ENCODE measurements around the gene TACR2. TPM values are rescaled to one million over a fixed set of nuclear protein-coding genes. Genes with fewer than 3 reads are reported as not detected.

Gene TACR2
- total RNA-seq, 2 experiments from 2014 or later: not detected

- intact Hi-C loops (cut with micrococcal nuclease): no loop called here
- CTCF ChIA-PET: interaction anchor here (1.2 kb wide), 1 partner anchor 117 kb away, joined by 3 read pairs; no protein-coding TSS in a partner anchor
- TF ChIP-seq CTCF (IDR thresholded peaks at IDR 0.05): no peak
- peaks cover 3% of the 10 kb centered on the region for H3K9me3 Mint-ChIP-seq
- H3K27ac Mint-ChIP-seq: peak overlapping the region; percentile 17
- H3K4me3 Mint-ChIP-seq: no peak overlapping the region
- DNase-seq: no peak
- peaks cover 62% of the 10 kb centered on the region for H3K36me3 Mint-ChIP-seq (ENCODE audit: low read depth)
- H3K4me1 Mint-ChIP-seq (ENCODE audit: low read depth): peaks cover 51% of the 10 kb centered on the region
- POLR2A ChIA-PET: interaction anchor here (1.0 to 1.5 kb wide), 4 partner anchors 9 to 106 kb away, joined by 3 to 4 read pairs (median 4); no protein-coding TSS in a partner anchor
- ATAC-seq: peak; percentile 26
- no peaks in the 10 kb centered on the region for H3K27me3 Mint-ChIP-seq
These were observed 62.6 kb downstream of the TACR2 start for GRCh38 chr10:69353977-69354635.

Other genes with a start within 250 kb of the TACR2 start
- 10 to 100 TPM; 37.6 to 42.7 TPM for gene SUPV3L1, start 236.7 kb downstream of the TACR2 start, total RNA-seq
- under 1 TPM in 1 of 2 experiments, not detected in 1; 0.40 TPM for gene HKDC1, start 196.6 kb downstream of the TACR2 start, total RNA-seq
- gene HK1, start 138.4 kb downstream of the TACR2 start, total RNA-seq: 100 to 1,000 TPM; 314 to 325 TPM
- 1 to 10 TPM in 1 of 2 experiments, under 1 TPM in 1; 0.58 to 1.2 TPM for gene TSPAN15, start 34.5 kb upstream of the TACR2 start, total RNA-seq
- gene NEUROG3, start 156.5 kb upstream of the TACR2 start, total RNA-seq: 1 to 10 TPM; 1.3 to 2.3 TPM
- gene FAM241B, start 213.3 kb upstream of the TACR2 start, total RNA-seq: 10 to 100 TPM; 10.8 to 12.5 TPM